Liver (tissue), 9 donors: ENCODE results near the gene CRMP1. TPM values are rescaled to one million over a fixed set of nuclear protein-coding genes. Genes with fewer than 3 reads are reported as not detected.

Experiments used
- DNase-seq: peaks from one replicate; pipeline ENCODE4 v3.0.0-alpha.2; 2017; ENCODE audit warnings: low spot score
- H3K27ac ChIP-seq, 2 donors: one replicate each; pipeline ENCODE4 v1.7.0; 2013; ENCODE audit warnings: inconsistent platforms in 2 of 2, low read length in 2 of 2, control low read depth in 1 of 2, low read depth in 1 of 2, mild to moderate bottlenecking in 1 of 2
- H3K27me3 ChIP-seq, 4 donors: one replicate each; pipeline versions ENCODE4 v1.6.1 to v1.7.0; 2013; ENCODE audit warnings: low read length in 3 of 4, inconsistent platforms in 1 of 4, mild to moderate bottlenecking in 1 of 4, moderate library complexity in 1 of 4; ENCODE audit not compliant: control insufficient read depth in 4 of 4, insufficient read depth in 4 of 4
- H3K36me3 ChIP-seq, 4 donors: one replicate each; pipeline versions ENCODE4 v1.6.1 to v1.7.0; 2013; ENCODE audit warnings: low read length in 3 of 4, mild to moderate bottlenecking in 3 of 4, low read depth in 1 of 4, moderate library complexity in 1 of 4; ENCODE audit not compliant: control insufficient read depth in 4 of 4, insufficient read depth in 3 of 4
- H3K4me1 ChIP-seq, 4 donors: one replicate each; pipeline versions ENCODE4 v1.6.1 to v1.7.0; 2013; ENCODE audit warnings: low read length in 3 of 4, mild to moderate bottlenecking in 3 of 4, moderate library complexity in 1 of 4; ENCODE audit not compliant: control insufficient read depth in 4 of 4, insufficient read depth in 4 of 4
- H3K4me3 ChIP-seq, 3 donors: one replicate each; pipeline versions ENCODE4 v1.6.1 to v1.7.0; 2013; ENCODE audit warnings: low read length in 3 of 3, control low read depth in 1 of 3, low read depth in 1 of 3, mild to moderate bottlenecking in 1 of 3
- H3K9ac ChIP-seq, 2 donors: one replicate each; pipeline ENCODE4 v1.7.0; 2013; ENCODE audit warnings: low read length in 2 of 2, mild to moderate bottlenecking in 2 of 2, moderate library complexity in 2 of 2, control low read depth in 1 of 2, low read depth in 1 of 2
- H3K9me3 ChIP-seq, 4 donors: one replicate each; pipeline versions ENCODE4 v1.6.1 to v1.7.0; 2013; ENCODE audit warnings: low read length in 3 of 4; ENCODE audit not compliant: control insufficient read depth in 4 of 4
- ATF3 ChIP-seq: IDR thresholded peaks from 2 replicates; pipeline ENCODE4 v1.6.1; 2016; ENCODE audit warnings: antibody characterized with exemption
- CTCF ChIP-seq: fragments of 150-350 bp; IDR thresholded peaks from 2 replicates; pipeline ENCODE4 v1.5.1; 2017; ENCODE audit warnings: improper control_type of control experiment, low read depth, low read length; ENCODE audit not compliant: missing input control
- EGR1 ChIP-seq, 2 donors: IDR thresholded peaks; 2 replicates each; pipeline ENCODE4 v1.6.1; 2016 to 2018; ENCODE audit warnings: antibody characterized with exemption in 2 of 2, low read depth in 2 of 2
- FOXA1 ChIP-seq: IDR thresholded peaks from 2 replicates; pipeline ENCODE4 v1.6.1; 2016; ENCODE audit warnings: antibody characterized with exemption
- FOXA2 ChIP-seq: IDR thresholded peaks from 2 replicates; pipeline ENCODE4 v1.6.1; 2016; ENCODE audit warnings: antibody characterized with exemption
- HNF4A ChIP-seq, 2 donors: conservative IDR thresholded peaks; 2 replicates each; pipeline ENCODE4 v1.6.1; 2016; ENCODE audit warnings: antibody characterized with exemption in 2 of 2, mild to moderate bottlenecking in 2 of 2
- HNF4G ChIP-seq: IDR thresholded peaks from 2 replicates; pipeline ENCODE4 v1.6.1; 2016; ENCODE audit warnings: antibody characterized with exemption
- JUND ChIP-seq, 2 donors: IDR thresholded peaks; 2 replicates each; pipeline ENCODE4 v1.6.1; 2016; ENCODE audit warnings: antibody characterized with exemption in 2 of 2
- MAX ChIP-seq: IDR thresholded peaks from 2 replicates; pipeline ENCODE4 v1.6.1; 2016; ENCODE audit warnings: antibody characterized with exemption
- NR2F2 ChIP-seq: IDR thresholded peaks from 2 replicates; pipeline ENCODE4 v1.6.1; 2016; ENCODE audit warnings: antibody characterized with exemption
- RAD21 ChIP-seq, 2 donors: IDR thresholded peaks; 2 replicates each; pipeline ENCODE4 v1.6.1; 2016; ENCODE audit warnings: antibody characterized with exemption in 2 of 2, mild to moderate bottlenecking in 2 of 2
- REST ChIP-seq: IDR thresholded peaks from 2 replicates; pipeline ENCODE4 v1.6.1; 2016; ENCODE audit warnings: antibody characterized with exemption, mild to moderate bottlenecking
- RXRA ChIP-seq, 2 donors: IDR thresholded peaks; 2 replicates each; pipeline ENCODE4 v1.6.1; 2017 to 2018; ENCODE audit warnings: antibody characterized with exemption in 2 of 2, mild to moderate bottlenecking in 1 of 2
- SP1 ChIP-seq: IDR thresholded peaks from 2 replicates; pipeline ENCODE4 v1.6.1; 2018; ENCODE audit warnings: antibody characterized with exemption, mild to moderate bottlenecking
- TAF1 ChIP-seq: conservative IDR thresholded peaks from 2 replicates; pipeline ENCODE4 v1.6.1; 2016; ENCODE audit warnings: antibody characterized with exemption, mild to moderate bottlenecking
- YY1 ChIP-seq: IDR thresholded peaks from 2 replicates; pipeline ENCODE4 v1.6.1; 2016; ENCODE audit warnings: antibody characterized with exemption, mild to moderate bottlenecking
- ZBTB33 ChIP-seq: IDR thresholded peaks from 2 replicates; pipeline ENCODE4 v1.6.1; 2016; ENCODE audit warnings: antibody characterized with exemption
- WGBS: extraction: QIAGEN DNeasy Blood & Tissue Kit; methylation state at CpG from one replicate; pipeline ENCODE4 v1.1.7; 2013; 5-methylcytosine and 5-hydroxymethylcytosine counted together
- polyA plus RNA-seq, 2 donors: library from polyadenylated mRNA; stranded (reverse) in 1 of 2; unstranded in 1 of 2; fragments of 200-250 nt in 1 of 2; fragments of >200 nt in 1 of 2; fragmentation: Nextera tagmentation in 1 of 2; extraction: Ambion mirVana in 1 of 2; gene quantifications; one replicate each; pipeline versions ENCODE4 v1.2.1 to v1.2.3, GENCODE V29; 2013 to 2015
- total RNA-seq, 2 donors: library from RNA; depleted of rRNA; stranded (reverse); fragments of >200 nt; gene quantifications; one replicate each; pipeline ENCODE4 v1.2.3, GENCODE V29; 2014
- donor health status: healthy.
- donor health status: healthy.
- donor health status: healthy.
- donor health status: healthy.
- donor health status: healthy.

The CRMP1 gene
- total and polyA plus RNA-seq, 4 donors, result 0.06 to 0.42 (median 0.12) TPM

- no peak overlapping the region for H3K9ac ChIP-seq
- H3K9me3 ChIP-seq, result peaks cover 2 to 12% (median 5%) of the 10 kb centered on the region in 4 donors
- no peak for DNase-seq
- no peaks in the 10 kb centered on the region for H3K27me3 ChIP-seq
- WGBS, result 88% methylated on average over 9 of the region's 9 CpGs
- H3K27ac ChIP-seq, result no peak overlapping the region
- H3K4me3 ChIP-seq, result no peak overlapping the region
- peaks cover 0 to 13% (median 0%) of the 10 kb centered on the region in 4 donors for H3K36me3 ChIP-seq
- TF ChIP-seq RAD21 (IDR thresholded peaks at IDR 0.05), result no peak
- TF ChIP-seq ATF3, result no peak
- no peak for TF ChIP-seq SP1
- TF ChIP-seq FOXA1, result no peak
- no peak for TF ChIP-seq HNF4G
- TF ChIP-seq FOXA2, result no peak
- TF ChIP-seq RXRA (IDR thresholded peaks at IDR 0.05), result no peak
- TF ChIP-seq NR2F2, result no peak
- H3K4me1 ChIP-seq, result no peaks in the 10 kb centered on the region
These were observed 111.9 kb downstream of the CRMP1 start for GRCh38 chr4:5780831-5781480.

- Histone ChIP-seq H3K4me1 (no peaks in the 10 kb centered on the region), H3K9me3 (peaks cover 3 to 12% (median 6%) of the 10 kb centered on the region in 4 donors), H3K27ac (no peak overlapping the region), H3K4me3 (no peak overlapping the region), H3K27me3 (no peaks in the 10 kb centered on the region), H3K36me3 (peaks cover 0 to 3% (median 0%) of the 10 kb centered on the region in 4 donors), H3K9ac (no peak overlapping the region)
- no peak for DNase-seq
- 99% methylated on average over 1 of the region's 1 CpG for WGBS
- TF ChIP-seq SP1 (no peak), EGR1 (IDR thresholded peaks at IDR 0.05; ENCODE audit: low read depth in 2 of 2) (no peak), JUND (IDR thresholded peaks at IDR 0.05) (no peak), MAX (no peak), FOXA1 (no peak), HNF4G (no peak), HNF4A (conservative IDR thresholded peaks at IDR 0.05) (no peak), CTCF (no peak), TAF1 (no peak), NR2F2 (no peak), REST (no peak), FOXA2 (no peak), RXRA (IDR thresholded peaks at IDR 0.05) (no peak), ZBTB33 (no peak), ATF3 (no peak), YY1 (no peak)
These were observed 116.4 kb downstream of the CRMP1 start for GRCh38 chr4:5776510-5776909.
